HG03571 (cell line): ENCODE data around the gene CAB39.
"Not testable (repeated sequence)": the region's sequence is repeated elsewhere in the genome, so short reads cannot be mapped to it uniquely, and the experiment has no call there.

Source experiments
- ATAC-seq: cut with Tn5 transposase; IDR thresholded peaks from one replicate; pipeline ENCODE4 v1.9.1; 2021; ENCODE audit not compliant: unreplicated experiment

CAB39 gene

GRCh38 chr2:230713331-230714135 lies 891 bp downstream of the CAB39 start:
- ATAC-seq = peak; percentile 15

- ATAC-seq = no peak
Measured at GRCh38 chr2:230714136-230714480, 1.5 kb downstream of the CAB39 start.

GRCh38 chr2:230715201-230715600 lies 2.6 kb downstream of the CAB39 start:
- ATAC-seq = no peak

GRCh38 chr2:230716588-230716987 lies 3.9 kb downstream of the CAB39 start:
- ATAC-seq = no peak

GRCh38 chr2:230717600-230717999 lies 5.0 kb downstream of the CAB39 start:
- ATAC-seq = no peak

- no peak for ATAC-seq
Measured at GRCh38 chr2:230719340-230719739, 6.7 kb downstream of the CAB39 start.

GRCh38 chr2:230721712-230722111 lies 9.1 kb downstream of the CAB39 start:
- ATAC-seq = no peak

GRCh38 chr2:230722207-230722885 lies 9.7 kb downstream of the CAB39 start:
- ATAC-seq = no peak

GRCh38 chr2:230723363-230723762 lies 10.7 kb downstream of the CAB39 start:
- no peak for ATAC-seq

GRCh38 chr2:230724957-230725356 lies 12.3 kb downstream of the CAB39 start:
- ATAC-seq = not testable (repeated sequence)

- no peak for ATAC-seq
Measured at GRCh38 chr2:230731512-230731911, 18.9 kb downstream of the CAB39 start.

GRCh38 chr2:230732914-230733401 lies 20.3 kb downstream of the CAB39 start:
- ATAC-seq = no peak

- no peak for ATAC-seq
Measured at GRCh38 chr2:230734247-230735175, 21.9 kb downstream of the CAB39 start.

GRCh38 chr2:230735884-230736283 lies 23.2 kb downstream of the CAB39 start:
- ATAC-seq = no peak

GRCh38 chr2:230737300-230737699 lies 24.7 kb downstream of the CAB39 start:
- no peak for ATAC-seq

- no peak for ATAC-seq
Measured at GRCh38 chr2:230737791-230738226, 25.2 kb downstream of the CAB39 start.

GRCh38 chr2:230738391-230738811 lies 25.8 kb downstream of the CAB39 start:
- ATAC-seq = no peak

GRCh38 chr2:230738924-230739323 lies 26.3 kb downstream of the CAB39 start:
- ATAC-seq = no peak

GRCh38 chr2:230739961-230740360 lies 27.3 kb downstream of the CAB39 start:
- ATAC-seq = no peak

- ATAC-seq = no peak
Measured at GRCh38 chr2:230742781-230743180, 30.1 kb downstream of the CAB39 start.

- no peak for ATAC-seq
Measured at GRCh38 chr2:230746213-230746612, 33.6 kb downstream of the CAB39 start.
